ENCODE measurements around the gene DEPDC5.

- TF ChIP-seq EZH2 (IDR thresholded peaks at IDR 0.05; ENCODE audit: low read depth) (no peak), CTCF (conservative IDR thresholded peaks at IDR 0.05) (no peak)
Measured at GRCh38 chr22:31904651-31905050, 150.8 kb downstream of the DEPDC5 start.

Measured in PC-9 (cell line).